Hematopoietic multipotent progenitor cell treated with erythropoietin and hydrocortisone succinate and interleukin-3 and kit ligand, for 6 days (in vitro differentiated cells): Measurements from ENCODE around the gene ZNF367.

Source experiments
- DNase-seq: peaks from one replicate; pipeline ENCODE4 v3.0.0-alpha.2; 2015

ZNF367 gene

DNA sequence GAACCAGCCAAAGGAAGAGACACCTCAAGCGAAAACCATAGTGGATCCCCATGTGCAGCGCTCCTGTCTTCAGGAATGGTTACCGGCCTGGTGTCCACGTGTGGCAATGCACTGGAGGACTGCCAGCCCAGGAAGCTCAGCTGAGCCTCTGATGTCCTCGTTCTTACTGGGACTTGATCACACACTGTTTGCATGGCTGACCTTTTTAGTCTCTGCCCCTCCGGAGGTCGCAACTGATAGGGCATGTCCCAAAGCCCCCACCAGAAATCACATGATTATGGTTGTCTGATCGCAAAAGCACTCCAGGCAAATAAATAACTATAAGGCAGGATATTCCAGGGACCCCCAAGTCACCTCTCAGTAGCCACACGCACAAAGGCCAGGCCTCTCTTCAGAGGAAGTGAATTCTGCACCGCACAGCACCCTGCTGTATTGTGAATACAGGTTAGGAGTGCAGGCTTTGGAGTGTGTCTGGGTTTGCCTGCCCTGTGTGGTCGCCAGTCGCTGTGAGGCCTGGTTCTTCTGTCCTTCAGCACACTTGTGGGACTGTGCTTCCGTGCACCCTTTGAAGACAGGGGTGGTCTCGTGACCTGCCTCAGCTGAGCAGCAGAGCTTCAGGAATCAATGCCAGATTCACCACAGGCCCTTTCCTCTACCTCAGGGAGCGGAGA is 18.4 kb upstream of the ZNF367 start:
- no peak for DNase-seq

DNA sequence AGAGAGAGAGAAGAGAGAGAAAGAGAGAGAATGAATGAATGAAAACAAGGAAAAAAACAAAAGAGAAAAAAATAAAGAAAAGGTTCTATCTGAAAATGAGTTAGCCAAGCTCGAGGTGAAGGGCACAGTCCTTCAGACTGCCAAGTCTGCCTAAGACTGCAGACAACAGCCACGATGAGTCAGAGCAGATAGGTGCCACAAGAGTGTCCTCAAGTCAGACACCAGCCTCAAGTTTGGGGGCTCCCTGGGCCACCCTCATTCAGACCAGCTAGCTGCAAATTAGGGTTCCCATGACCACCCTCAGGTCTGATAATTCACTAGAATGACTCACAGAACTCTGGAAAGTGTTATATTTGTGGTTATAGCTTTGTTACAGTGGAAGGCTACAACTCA is 17.9 kb upstream of the ZNF367 start:
- DNase-seq, result no peak

DNA sequence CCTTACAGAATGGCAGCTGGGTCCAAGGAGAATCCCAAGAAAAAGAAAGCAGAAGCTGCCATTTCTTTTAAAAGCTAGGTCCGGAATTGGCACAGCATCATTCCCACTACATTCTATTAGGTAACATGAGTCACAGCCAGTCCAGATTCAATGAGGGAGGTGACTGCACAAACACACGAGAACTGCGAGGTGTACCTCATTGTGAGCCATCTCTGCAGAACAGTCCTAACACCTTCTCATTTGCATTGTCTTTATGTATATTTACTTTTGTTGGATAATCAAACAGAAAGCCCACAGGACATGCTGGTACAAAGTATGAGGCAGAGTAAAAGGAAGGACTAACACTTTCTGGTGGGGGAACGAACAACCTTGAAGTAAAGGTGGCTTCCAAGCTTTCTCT is 17.2 kb upstream of the ZNF367 start:
- no peak for DNase-seq

DNA sequence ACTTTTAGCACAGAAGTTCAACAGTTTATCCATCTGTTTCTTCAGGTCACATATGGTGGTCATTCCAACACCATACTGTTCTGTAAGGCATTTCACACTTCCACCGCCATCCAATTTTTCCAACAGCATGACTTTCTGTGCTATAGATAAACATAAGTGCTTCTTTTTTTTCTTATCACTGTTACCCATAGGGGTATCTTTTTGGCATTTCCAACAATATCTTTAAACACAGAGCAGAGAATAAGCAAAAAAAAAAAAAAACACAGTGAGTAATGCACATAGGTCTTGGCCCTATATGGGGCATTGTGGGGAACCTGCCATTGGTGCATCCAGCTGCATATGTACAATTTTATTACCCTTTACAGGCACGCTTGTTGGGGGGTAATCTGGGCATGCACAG is 12.2 kb upstream of the ZNF367 start:
- DNase-seq, result peak; percentile 62

DNA sequence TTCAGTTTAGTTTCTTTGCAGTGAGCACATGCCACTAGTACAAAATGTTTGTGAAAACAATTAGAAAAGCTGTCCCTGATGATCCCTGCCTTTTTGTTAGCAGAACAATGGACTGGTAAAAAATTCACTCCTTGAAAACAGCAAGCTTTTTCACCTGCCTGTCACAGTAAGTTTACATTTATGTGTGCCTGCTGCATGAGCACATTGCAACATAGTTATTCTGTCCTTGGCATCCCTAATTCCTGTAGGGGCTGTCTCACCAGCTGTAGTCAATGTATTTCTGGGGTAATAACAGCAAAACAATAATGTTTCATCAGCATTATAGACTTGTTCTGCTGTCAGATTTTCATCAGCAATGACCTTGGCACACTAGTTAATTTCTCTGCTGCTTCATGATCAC is 11.6 kb upstream of the ZNF367 start:
- DNase-seq, result no peak

DNA sequence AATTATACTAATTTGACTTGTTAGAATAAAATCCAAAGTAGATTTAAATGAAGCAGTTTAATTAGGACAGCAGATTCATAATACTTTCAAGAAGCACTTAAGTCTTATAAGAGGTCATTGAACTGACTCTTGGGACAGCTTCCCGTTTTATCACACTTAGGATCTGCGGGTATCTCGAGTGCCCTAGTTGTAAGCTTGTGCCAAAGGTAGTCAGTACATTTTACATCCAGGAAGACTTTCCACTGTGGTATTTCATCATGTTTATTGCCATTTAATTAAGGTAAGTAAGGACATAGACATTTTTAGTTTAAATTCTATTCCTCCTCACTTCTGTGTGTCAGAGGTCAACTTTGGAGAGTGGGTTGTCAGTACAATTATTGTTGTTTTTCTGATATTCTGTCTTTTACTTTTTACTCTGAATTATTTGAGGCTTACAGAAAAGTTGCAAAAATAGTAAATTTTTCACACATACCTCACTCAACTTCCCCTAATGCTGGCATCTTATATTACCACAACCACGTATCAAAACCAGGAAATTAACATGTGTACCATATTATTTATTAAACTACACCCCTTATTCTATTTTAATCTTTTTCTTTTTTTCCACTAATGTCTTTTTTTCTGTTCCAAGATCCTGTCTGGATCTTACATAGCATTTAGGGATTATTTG is 7.5 kb upstream of the ZNF367 start:
- no peak for DNase-seq

DNA sequence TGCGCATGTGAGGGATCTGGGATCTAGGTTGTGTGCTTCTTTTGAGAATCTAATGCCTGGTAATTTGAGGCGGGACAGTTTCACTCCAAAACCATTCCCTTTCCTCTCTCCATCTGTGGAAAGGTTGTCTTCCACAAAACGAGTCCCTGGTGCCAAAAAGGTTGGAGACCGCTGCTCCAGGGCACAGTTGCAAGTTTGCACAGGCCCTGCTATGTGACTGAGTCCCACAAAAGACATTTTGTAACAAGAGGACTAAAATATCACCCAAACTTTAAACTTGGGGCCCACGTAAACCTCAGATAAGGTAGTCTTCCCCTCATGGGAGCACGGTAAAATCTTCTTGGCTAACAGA is 5.8 kb upstream of the ZNF367 start:
- no peak for DNase-seq

DNA sequence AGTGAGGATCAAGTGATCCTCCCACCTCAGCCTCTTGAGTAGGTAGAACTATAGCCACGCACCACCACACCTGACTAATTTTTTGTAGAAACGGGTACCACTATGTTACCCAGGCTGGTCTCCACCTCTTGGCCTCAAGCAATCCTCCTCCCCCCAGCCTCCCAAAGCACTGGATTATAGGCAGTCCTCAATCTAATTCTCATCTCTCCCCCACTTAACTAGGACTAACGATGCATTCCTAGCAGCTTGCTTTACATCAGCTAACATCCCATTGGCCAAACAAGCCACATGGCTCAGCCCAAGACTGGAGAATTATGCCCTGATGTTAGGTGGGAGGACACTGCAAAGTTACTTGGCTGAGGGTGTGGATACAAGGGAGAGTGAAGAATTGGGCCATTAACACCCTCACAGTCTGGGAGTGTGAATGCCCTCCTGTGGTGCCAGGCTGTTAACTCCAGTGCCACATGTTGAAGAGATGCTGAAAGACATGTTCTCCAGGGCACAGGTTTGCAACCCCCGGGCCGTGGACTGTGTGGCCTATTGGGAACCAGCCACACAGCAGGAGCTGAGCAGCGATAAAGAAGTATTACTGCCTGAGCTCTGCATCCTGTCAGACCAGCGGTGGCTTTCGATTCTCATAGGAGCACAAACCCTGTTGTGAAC is 5.3 kb upstream of the ZNF367 start:
- DNase-seq, result no peak

DNA sequence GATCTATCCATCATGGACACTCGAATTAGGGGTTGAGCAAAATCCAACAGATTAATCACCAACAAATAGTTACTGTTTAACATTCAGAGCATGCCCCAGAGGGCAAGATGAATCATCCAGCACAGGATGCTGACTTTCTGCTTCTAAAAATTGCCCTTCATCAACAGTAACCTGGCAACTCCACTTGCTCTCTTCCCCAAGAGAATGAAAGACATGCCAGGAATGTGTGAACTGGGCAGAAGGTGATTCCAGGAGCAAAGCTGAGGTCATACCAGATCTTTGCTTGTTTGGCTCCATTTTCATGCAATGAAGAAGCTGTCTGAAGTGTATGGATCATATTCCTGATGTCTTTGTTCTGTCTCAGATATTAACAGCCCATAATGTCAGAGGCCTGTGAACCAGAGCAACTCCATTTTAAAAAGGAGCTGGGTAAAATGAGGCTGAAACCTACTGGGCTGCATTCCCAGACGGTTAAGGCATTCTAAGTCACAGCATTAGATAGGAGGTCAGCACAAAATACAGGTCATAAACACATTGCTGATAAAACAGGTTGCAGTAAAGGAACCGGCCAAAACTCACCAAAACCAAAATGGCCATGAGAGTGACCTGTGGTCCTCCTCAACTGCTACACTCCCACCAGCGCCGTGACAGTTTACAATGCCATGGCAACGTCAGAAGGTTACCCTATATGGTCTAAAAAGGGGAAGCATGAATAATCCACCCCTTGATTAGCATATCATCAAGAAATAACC is 2.5 kb upstream of the ZNF367 start:
- peak; percentile 54 for DNase-seq

DNA sequence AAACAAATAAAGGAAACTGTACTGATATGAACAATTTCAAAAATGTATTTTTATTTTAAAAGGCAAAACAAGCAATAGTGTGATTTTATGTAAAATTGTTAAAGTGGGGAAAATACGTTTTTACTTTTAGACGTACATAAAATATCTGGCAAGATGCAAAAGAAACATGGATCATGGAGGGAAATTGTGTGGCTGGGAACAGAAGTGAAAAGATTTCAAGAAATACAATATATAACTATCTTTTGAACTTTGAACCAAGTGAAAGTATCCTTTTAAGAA is 1.5 kb upstream of the ZNF367 start:
- DNase-seq, result no peak

DNA sequence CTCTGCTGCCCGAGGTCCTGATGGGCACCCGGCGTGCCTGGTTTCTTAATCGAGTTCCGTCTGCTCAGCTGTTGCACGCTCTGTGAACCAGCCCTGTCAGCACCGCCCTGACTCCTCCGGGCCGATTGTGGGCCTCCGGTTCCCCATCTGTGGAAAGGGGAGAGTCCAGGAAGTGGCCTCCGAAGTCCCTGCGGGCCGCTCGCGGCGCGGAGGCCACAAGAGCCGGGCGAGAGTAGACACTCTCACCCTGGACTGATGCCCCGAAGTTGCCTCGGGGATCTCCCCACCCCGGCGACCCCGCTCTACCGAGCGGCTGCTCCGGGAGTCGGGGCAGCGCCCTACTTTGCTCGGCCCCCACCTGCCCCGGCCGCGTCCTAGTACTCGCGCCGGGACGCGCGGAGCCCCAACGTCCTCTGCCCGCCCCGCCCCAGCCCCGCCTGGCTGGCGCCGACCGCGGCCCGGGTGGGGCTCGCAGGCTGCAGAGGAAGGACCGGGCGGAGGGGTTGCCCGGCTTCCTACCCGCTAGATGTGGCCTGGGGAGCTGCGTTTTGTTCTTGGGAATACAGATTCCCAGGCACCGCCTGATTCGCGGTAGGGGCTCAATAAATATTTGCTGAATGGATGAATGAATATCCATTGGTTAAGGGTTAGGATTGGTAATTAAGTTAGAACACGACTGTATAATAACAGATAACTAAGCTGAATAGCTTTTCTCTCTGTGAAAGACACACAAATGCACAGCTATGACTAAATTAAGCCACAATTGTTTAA is 935 bp upstream of the ZNF367 start:
- DNase-seq, result peak; percentile 91

DNA sequence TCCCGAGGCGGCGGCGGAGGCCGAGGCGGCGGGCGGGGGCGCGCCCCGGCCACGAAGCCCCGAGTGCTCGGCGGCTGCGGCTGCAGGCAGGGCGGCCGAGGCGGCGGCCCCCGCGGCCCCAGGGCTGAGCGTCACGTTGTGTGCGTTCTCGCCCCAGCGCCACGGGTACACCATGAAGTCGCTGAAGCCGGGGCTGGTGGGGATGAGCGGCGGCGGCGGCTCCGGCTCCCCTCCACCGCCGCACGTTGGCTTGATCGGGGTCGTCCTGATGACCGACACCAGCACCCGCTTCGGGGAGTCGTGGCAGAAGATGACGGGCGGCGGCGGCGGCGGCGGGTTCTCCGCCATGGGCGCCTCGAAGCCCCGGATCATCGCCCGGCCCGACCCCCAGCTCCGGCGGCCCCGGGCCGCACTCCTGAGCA is 498 bp downstream of the ZNF367 start:
- DNase-seq, result no peak

DNA sequence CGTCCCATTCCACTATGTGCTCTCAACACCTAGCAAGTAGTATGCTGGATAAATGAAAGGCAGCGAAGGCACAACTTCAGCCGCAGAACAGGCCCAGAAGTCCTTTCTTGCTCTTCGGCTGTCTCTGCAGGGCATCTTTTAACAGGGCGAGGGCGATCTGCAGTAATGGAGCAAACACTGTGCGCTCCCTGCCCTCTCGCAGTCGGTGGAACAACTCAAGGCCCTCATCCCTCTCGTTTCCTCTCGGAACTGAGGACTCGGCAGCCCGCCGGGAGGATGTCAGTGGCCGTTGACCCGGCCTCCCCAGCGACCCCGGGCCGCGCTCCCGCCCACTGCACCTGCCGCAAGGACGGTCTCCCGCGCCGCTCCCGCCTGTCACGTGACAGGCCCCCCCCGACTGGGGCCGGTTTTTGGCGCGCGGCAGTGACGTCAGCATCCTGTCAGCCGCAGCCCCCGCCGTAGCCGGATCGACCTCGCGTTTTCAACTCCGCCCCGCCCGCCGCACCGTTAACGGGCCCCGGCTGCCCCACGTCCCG is 1.1 kb downstream of the ZNF367 start:
- peak; percentile 90 for DNase-seq

DNA sequence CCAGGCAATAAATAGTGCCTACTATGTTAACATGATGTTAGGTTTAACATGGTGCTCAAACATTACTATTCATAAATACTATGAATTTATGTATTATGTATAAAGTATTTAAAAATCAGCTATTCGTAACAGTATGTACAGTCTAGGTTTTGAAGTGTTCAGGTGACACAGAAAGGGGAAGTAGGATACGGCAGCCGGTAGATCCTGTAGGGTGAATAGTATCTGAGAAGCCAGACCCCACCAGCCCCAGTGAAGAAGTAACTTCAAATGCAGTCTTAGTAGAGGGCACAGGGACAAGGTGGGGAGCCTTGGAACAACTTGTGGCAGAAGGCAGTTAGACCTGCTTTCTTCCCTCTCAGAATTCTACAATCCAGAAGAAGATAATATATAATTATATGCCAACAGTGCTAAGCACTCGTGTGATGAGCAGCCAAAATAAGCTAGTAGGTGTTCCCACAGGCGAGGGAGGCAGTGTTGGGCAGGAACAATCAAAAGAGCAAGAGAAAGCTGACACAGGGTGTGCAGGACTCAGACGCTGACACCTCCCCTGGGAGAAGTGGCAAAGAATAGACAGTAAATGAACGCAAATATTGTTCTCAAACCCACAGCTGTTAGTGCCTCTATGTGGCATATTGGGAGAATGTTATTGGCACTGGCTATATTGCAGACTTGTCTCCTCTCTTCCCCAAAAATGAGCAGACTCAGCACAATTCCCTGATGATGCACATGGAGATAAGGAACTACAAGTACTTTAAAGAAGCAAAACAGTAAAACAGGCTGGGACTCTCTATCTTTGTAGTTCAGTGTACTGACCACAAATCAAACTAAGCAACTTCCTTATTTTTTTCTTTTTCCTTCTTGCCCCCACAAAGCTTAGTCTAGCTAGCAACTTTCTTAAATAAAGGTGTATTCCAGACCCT is 4.6 kb downstream of the ZNF367 start:
- DNase-seq, result peak; percentile 72

DNA sequence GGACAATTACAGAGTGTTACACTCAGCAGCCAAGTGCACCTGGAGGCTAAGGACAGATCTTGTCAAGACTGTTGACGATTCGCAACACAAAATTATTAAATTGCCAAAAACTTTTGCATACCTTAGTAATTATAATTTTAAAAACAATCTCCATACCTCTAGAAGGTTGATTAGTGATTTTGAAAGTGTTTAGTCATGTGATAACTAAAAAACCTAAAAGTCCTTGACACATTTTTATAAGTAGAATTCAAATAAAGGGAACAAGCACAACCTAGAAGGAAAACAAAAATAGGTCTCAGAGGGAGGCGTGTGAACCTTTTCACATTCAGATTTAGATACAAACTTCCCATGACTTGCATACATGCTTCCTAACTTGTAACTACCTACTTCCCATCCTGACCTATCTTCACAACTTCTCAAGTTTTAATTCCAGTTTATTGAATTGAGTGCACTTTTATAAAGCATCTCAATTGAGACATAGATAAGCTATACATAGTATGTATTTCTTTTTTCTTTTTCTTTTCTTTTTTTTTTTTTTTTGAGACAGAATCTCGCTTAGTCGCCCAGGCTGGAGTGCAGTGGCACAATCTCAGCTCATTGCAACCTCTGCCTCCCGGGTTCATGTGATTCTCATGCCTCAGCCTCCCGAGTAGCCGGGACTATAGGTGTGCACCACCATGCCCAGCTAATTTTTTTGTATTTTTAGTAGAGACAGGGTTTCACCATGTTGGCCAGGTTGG is 5.8 kb downstream of the ZNF367 start:
- no peak for DNase-seq

DNA sequence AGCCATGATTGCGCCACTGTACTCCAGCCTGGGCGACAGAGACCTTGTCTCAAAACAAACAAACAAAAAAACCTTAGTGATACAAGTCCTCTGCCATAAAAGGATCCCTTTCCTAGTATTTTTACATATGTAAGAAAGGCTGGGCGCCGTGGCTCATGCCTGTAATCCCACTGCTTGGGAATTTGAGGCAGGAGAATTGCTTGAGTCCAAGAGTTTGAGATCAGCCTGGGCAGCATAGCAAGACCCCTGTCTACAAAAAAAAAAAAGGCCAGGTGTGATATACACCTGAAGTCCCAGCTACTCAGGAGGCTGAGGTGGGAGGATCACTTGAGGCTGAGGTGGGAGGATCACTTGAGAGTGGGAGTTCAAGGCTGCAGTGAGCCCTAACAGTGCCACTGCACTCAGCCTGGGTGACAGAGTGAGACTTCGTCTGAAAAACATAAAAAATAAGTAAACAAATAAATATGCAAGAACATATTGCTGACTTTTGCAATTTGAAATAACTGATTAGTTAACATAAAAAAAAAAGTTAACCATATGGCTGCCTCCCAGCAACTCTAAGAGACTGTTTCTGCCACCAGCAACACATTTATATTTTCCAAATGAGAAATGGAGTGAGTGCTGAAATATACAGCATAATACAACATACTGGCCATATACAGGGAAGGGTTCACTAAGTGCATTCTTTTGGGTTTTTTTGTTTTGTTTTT is 6.9 kb downstream of the ZNF367 start:
- no peak for DNase-seq

DNA sequence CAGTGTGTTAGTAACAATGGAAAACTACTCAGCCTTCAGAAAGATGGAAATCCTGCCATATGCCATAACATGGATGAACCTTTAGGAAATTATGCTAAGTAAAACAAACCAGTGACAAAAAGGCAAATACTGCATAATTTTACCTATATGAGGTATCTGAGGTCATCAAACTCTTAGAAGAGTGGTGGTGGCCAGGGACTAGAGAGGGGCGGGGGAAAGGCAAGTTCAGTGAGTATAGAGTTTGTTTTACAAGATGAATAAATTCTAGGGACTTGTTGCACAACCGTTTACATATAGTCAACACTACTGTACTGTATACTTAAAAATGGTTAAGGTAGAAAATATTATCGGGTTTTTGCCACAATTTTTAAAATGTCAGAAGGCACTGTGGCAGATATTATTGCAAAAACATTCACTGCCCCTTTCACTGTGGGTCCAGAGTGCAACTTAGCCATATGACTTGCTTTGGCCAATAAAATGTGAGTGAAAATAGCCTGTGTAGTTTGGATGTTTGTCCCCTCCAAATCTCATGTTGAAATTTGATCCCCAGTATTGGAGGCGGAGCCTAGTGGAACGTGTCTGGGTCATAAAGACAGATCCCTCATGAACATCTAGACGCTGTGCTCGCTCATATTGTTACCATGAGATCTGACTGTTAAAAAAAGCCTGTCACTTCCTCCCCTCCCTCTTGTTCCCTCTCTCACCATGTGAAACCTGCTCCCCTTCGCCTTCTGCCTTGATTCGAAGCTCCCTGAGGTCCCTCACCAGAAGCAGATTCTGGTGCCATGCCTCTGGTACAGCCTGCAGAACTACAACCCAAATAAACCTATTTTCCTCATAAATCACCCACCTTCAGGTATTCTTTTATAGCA is 9.5 kb downstream of the ZNF367 start:
- DNase-seq, result no peak

DNA sequence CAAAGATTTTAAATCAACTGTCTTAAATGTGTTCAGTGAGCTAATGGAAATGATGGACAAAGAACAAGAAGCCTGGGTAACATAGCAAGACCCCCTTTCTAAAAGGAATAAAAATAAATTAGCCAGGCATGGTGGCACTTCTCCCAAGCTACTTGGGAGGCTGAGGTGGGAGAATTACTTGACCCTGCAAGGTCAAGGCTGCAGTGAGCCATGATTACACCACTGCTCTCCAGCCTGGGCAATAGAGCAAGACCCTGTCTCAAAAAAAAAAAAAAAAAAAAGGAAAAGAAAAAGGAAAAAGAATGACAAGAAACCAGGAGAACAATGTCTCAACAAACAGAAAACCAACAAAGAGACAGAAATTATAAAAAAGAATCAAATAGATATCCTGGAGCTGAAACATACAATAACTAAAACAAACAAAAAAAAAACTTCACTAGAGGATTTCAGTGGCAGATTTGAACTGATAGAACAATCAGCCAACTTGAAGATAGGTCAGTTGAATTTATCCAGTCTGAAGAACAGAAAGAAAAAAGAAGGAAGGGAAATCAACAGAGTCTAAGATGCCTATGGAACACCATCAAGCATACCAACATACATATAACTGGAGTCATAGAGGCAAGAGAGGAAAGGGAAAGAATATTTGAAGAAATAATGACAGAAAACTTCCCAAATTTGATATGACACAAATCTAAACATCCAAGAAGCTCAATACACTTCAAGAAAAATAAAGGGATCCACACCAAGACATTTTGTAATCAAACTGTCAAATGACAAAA is 17.8 kb downstream of the ZNF367 start:
- no peak for DNase-seq

DNA sequence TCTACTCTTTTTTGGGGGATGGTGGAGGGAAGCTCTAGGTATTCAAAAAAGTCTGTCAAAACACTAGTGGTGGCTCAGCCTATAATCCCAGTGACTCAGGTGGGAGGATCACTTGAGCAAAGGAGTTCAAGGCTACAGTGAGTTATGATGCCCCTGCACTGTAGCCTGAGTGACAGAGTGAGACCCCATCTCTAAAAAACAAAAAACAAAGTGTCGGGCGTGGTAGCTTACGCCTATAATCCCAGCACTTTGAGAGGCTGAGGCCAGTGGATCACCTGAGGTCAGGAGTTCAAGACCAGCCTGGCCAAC is 18.9 kb downstream of the ZNF367 start:
- DNase-seq, result no peak
